GM15510 (cell line): ENCODE data around the gene MAML2.

ENCODE experiments used
- POLR2A ChIP-seq: IDR thresholded peaks from 3 replicates; pipeline ENCODE4 v1.6.1; 2011; ENCODE audit warnings: borderline replicate concordance; ENCODE audit not compliant: insufficient read length; ENCODE audit errors: extremely low read depth

Gene MAML2

DNA sequence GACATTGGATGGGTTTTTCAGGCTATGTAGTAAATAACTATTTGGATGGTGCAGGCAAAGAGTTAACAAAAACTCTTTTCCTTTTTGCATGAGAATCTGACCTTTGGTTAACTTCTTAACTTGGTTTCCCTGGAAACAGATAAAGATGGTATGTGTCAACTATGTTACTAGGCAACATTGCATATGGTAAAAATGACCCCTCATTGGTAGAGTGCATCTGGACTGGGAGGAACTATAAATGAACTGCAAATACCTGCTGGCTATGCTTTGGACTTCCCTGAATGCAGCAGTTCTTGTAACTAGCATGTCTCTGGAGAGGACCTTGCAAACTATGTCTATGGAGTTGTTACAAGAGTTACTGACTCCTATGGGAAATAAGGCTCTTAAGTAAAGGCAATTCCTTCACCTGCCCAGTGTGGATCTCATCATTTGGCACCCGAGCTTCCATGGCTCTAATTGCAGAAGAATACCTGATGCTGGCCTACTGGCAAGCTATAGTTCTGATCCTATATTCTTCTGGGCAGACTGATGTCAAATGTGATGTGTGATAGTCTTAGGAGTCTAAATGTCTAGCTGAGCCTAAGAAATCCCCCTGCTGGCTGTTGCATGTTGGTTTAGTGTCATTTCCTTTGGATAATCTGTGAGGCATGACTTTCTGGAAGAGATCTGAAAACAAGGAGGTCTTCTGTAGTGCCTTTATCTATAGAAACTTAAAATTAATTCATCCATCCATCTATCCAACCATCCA, 292.4 kb downstream of the MAML2 start:
- no peak for TF ChIP-seq POLR2A

DNA sequence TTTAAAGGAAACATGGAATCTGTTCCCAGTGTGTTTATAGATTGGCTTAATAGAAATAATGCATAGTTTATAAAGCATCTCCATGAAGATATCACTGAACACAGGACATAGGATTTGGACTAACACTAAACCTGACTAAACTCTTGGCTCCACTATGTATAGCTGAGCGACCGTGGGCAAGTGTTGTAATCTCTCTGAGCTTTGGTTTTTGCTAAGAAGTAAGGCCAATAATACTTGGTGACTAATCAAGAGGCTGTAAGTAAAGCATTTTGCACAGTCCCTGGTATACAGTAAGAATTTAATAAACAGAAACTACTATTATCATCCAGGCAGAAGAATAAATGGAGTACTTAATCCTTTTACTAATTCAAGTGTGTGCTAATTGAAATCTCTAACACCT, 293.6 kb downstream of the MAML2 start:
- TF ChIP-seq POLR2A = no peak

GRCh38 chr11:96045622-96046456, 297.2 kb downstream of the MAML2 start:
- TF ChIP-seq POLR2A = no peak

DNA sequence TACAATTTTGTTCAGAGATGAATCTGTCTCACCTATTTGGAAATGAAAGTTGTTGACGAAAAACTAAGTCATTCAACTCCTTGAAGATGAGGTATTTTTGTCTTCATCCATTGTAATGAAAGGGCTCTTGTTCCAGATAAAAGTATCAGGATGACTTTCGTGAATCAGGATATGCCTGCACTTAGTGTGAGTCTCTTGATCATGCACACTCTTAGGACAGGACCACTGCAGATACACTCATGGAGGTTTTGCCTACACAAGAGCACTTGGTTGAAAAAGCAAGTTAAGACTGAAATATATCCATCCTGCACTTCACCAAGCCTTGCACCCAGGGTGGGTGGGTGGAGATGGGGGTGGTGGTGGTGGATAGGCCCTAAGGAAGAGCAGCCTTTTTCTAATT, 298.2 kb downstream of the MAML2 start:
- TF ChIP-seq POLR2A = no peak

GRCh38 chr11:96044311-96044710, 298.7 kb downstream of the MAML2 start:
- TF ChIP-seq POLR2A = no peak

DNA sequence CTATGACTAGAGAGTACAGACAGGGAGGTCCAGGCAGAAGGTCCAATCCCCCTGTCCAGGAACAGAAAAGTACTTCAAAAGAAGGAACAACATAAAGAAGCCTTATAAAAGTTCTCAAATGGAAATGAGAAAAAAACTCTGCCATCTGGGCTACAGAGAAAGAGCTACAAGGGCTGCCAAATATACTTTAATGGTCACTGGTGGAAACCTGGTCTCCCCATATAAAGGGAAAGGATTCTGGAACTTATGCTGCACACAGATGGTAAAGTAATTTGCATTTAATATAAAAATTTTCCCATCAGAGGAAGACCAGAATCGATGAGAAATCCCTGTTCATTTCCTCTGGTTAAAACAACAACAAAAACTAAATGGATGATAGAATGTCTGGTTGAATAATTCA, 299.7 kb downstream of the MAML2 start:
- no peak for TF ChIP-seq POLR2A

DNA sequence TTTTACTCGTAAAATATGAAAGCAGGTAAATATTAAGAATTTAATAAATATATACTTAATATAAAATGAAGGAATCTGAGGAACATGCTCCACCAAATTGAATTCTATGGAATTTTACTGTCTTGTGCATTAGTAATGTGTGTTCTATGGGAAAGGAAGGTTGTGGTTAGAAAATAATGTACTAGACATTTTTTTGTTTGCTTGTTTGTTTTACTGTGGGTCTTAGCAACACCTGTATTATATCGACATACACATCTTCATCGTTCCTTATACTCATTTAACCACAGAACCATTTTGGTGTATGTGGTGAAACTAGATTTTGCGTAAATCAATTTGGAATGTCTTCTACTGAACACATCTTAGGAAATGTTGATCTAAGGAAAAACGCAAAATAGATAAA, 304.9 kb downstream of the MAML2 start:
- TF ChIP-seq POLR2A = no peak

DNA sequence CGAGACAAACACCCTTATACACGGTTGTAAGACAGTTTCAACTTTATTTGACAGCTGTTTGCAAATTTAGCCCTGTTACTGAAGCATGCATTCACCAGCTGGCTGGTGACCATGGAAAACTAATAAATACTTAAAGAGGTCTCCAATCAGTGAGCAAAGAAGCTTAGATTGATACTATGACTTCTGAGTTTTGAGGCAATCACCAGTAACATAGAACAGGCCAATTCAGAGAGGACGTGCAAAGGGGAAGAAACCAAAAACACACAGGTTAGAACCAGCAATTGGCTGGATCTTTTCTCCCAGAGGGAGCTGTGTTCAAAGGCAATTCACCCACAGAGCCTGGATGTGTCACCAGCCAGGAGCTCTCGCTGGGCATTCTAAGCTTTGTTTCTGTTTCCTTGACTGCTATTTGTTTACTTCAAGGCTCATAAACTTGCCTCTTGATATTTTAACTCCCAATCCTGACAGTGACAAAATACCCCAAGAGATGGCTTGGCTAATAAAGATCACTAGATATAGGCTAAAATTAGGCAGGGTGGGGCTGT, 305.5 kb downstream of the MAML2 start:
- no peak for TF ChIP-seq POLR2A

DNA sequence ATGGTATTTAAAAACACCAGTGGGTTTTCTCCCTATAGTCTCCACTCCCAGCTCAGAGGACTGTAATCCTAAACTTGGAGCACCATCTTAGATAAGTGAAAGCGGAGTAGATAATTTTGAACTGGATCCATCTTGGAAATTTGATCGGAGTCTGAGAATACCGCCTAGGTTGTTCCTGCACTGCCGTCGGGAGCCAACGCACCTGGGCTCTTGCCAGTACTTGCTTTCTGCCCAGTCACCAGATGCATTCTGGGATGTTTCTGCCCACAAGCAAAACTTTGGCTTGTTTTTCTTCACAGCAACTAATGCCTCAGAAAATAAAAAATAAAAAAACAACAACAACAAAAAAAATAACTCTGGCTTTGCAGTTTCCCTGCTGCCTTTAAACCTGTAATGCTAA, 306.1 kb downstream of the MAML2 start:
- no peak for TF ChIP-seq POLR2A

DNA sequence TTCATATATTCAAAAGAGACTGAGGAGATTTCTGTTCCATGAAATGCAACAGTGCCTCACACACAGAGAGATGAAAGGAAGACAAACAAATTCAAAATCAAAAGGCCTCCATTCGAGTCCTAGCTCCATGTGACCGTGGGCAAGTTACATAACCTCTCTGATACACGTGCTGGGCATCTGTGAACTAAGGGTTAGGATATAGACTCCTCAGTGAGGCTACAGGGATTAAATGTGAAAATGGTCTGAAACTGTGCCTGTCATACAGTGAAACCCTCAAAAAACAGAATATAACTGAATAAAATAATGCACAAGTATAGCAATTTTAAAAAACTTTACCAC, 307.3 kb downstream of the MAML2 start:
- no peak for TF ChIP-seq POLR2A

DNA sequence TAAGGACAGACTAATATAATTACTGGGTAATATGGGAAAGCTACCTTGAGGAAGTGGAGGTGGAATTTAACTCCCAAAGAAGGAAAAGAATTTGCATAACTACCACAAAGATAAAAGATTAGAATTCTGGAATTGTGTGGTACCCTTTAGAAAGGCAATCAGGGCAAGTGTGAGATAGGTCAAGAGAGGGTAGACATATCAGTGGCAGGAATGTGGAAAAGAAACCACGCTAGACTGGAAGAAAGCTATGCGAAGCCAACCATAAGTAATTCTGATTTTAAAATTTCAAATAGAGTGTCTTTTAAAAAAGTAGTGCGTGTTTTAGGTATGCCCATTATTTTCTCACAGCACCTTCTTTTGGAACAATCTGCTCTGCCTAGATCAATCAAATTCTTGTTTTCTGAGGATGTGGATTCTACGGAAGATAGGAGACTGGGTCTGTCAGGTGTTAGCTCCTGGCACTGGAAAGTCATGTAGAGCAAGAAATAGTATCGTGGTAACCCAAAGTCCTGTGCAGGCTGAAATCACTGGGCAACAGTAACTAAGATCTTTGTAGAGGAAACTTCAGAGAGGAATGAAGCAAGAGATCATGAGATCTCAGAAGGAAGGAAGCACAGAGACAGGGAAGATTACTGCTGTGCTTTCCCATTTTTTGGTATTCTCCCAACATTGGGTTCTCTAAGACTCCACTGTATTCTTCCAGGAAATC, 307.8 kb downstream of the MAML2 start:
- no peak for TF ChIP-seq POLR2A

DNA sequence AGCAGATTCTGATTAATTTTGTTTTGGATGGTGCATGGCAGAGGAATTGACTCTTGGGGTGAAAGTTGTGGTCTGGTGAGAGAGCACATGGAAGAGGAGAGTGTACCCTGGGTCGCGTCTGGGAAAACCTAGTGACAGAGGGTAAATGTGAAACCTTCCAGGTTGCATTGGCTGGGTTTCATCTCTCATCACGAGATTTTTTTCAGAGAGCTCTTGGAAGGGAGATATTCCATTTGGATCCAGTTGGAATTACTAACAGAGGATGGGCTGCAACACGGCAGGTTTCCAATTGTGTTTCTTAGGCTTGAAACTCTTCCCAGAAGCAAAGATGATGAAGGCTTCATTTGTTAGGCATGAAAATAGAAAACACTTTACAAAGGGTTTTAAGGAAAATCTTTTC, 309.4 kb downstream of the MAML2 start:
- no peak for TF ChIP-seq POLR2A

DNA sequence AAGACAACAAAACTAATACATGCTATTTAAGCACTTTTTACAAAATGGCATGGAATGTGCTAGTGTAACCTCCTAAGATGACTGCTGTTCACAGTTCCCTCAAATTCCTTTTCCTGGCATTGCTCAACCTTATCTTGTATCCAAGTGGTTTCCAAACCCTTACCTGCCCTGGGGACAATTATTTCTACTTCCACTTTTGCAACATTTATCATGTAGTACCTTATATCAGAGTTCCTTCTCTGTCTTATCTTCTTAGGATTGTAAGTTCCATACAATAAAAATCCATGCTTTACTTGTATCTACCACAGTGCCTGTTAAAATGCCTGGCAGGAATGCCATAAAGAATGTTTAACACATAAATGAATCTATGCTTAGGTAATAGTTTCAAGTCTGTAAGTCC, 309.9 kb downstream of the MAML2 start:
- no peak for TF ChIP-seq POLR2A

GRCh38 chr11:96028746-96029145, 314.2 kb downstream of the MAML2 start:
- no peak for TF ChIP-seq POLR2A

GRCh38 chr11:96027021-96027420, 316.0 kb downstream of the MAML2 start:
- no peak for TF ChIP-seq POLR2A
